Natural killer cell (primary cell): ENCODE data around the gene CLCN4. TPM values are rescaled to one million over a fixed set of nuclear protein-coding genes. Genes with fewer than 3 reads are reported as not detected.

Experiments
- ATAC-seq, 3 donors: fragments of 150-1000 bp in 2 of 3; fragments of 200-7000 bp in 1 of 3; cut with Tn5 transposase; 1 replicate in 1 of 3; 2 replicates in 2 of 3; pipeline ENCODE4 v1.10.0; 2021; ENCODE audit warnings: mild to moderate bottlenecking in 2 of 3, moderate library complexity in 2 of 3
- DNase-seq, 2 donors: peaks; one replicate each; pipeline versions ENCODE4 v3.0.0 to v3.0.0-alpha.2; 2013 to 2021; ENCODE audit warnings: mixed read lengths in 1 of 2
- H3K27ac ChIP-seq: one replicate; pipeline ENCODE4 v1.5.1; 2013; ENCODE audit warnings: mild to moderate bottlenecking, low read length
- H3K27me3 ChIP-seq: one replicate; pipeline ENCODE4 v1.6.1; 2013; ENCODE audit warnings: low read length; ENCODE audit not compliant: control insufficient read depth, insufficient read depth
- H3K36me3 ChIP-seq: one replicate; pipeline ENCODE4 v1.6.1; 2013; ENCODE audit warnings: low read length; ENCODE audit not compliant: control insufficient read depth, insufficient read depth
- H3K4me1 ChIP-seq: one replicate; pipeline ENCODE4 v1.6.1; 2013; ENCODE audit warnings: low read length; ENCODE audit not compliant: control insufficient read depth, insufficient read depth
- H3K4me3 ChIP-seq: one replicate; pipeline ENCODE4 v1.5.1; 2013; ENCODE audit warnings: low read length
- H3K9me3 ChIP-seq: one replicate; pipeline ENCODE4 v1.6.1; 2013; ENCODE audit warnings: low read length; ENCODE audit not compliant: control insufficient read depth, insufficient read depth
- H3K27ac Mint-ChIP-seq, 2 donors: one replicate each; pipeline ENCODE4 v1.8.0; 2022; ENCODE audit warnings: mild to moderate bottlenecking in 2 of 2, mixed read lengths in 2 of 2, moderate library complexity in 1 of 2
- H3K27me3 Mint-ChIP-seq, 2 donors: one replicate each; pipeline ENCODE4 v1.8.0; 2022; ENCODE audit warnings: low read depth in 2 of 2, mixed read lengths in 2 of 2
- H3K36me3 Mint-ChIP-seq: one replicate; pipeline ENCODE4 v1.8.0; 2022; ENCODE audit warnings: mixed read lengths
- H3K4me1 Mint-ChIP-seq, 2 donors: one replicate each; pipeline ENCODE4 v1.8.0; 2022; ENCODE audit warnings: mixed read lengths in 2 of 2
- H3K4me3 Mint-ChIP-seq: one replicate; pipeline ENCODE4 v1.8.0; 2022; ENCODE audit warnings: mild to moderate bottlenecking, moderate library complexity, mixed read lengths
- H3K9me3 Mint-ChIP-seq, 2 donors: one replicate each; pipeline ENCODE4 v1.8.0; 2022; ENCODE audit warnings: mixed read lengths in 2 of 2
- CTCF ChIP-seq: fragments of 200-600 bp; IDR thresholded peaks from one replicate; pipeline ENCODE4 v1.8.0; 2022; ENCODE audit warnings: antibody characterized with exemption
- WGBS: methylation state at CpG from one replicate; pipeline ENCODE4 v1.1.7; 2013; ENCODE audit warnings: missing lambda C conversion rate; ENCODE audit not compliant: insufficient coverage; 5-methylcytosine and 5-hydroxymethylcytosine counted together
- intact Hi-C: fragments of 100-400 bp; cut with micrococcal nuclease; formaldehyde crosslinking; loops from one replicate; pipeline ENCODE4 v1.14.2; 2022
- total RNA-seq, 4 donors: library from RNA; stranded (reverse); fragments of 120-200 nt in 1 of 4; gene quantifications; one replicate each; pipeline versions ENCODE4 v1.2.3 to v1.2.4, GENCODE V29; 2013 to 2022

Gene CLCN4
- total RNA-seq, 3 donors from 2014 or later (not counting 1 experiment from before 2014, with no cell fraction given) = 0.05 to 0.66 (median 0.23) TPM

DNA sequence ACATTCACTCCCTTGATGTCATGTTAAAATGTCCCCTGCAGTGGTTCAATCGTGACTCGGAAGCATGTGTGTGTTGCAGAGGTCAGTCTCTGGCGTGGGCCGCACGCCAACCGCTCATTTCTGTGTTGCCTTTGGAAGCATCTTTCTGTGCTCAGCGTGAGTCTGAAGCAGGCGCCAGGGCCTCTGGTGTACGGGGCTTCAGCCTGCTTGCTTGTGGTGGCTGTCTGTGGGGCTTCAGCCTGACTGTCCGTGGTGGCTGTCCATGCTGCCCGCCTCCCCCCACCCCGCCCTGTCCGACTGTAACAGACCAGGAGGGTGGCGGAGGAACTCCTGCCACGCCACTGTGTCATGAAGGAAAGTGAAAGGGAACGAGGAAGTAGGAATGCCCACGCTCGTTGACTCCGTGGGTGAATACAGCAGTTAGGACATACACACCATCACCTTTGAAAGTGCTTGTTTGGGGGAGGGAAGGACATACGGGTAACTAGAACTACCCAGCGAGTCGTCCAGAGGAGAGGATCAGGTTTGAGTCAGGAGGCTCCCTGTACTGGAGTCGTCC, 14.7 kb upstream of the CLCN4 start:
- Histone ChIP-seq H3K4me1 (no peaks in the 10 kb centered on the region), H3K36me3 (peaks cover 29% of the 10 kb centered on the region), H3K27me3 (no peaks in the 10 kb centered on the region), H3K27ac (no peak overlapping the region), H3K4me3 (no peak overlapping the region), H3K9me3 (no peaks in the 10 kb centered on the region)
- Mint-ChIP-seq H3K27me3 (no peaks in the 10 kb centered on the region), H3K4me3 (no peak overlapping the region), H3K27ac (no peak overlapping the region), H3K4me1 (no peaks in the 10 kb centered on the region), H3K9me3 (no peaks in the 10 kb centered on the region), H3K36me3 (no peaks in the 10 kb centered on the region)
- DNase-seq (no peak), ATAC-seq (no peak)
- TF ChIP-seq CTCF = no peak
- WGBS = 97% methylated on average over 15 of the region's 23 CpGs
- intact Hi-C loops = no loop called here

DNA sequence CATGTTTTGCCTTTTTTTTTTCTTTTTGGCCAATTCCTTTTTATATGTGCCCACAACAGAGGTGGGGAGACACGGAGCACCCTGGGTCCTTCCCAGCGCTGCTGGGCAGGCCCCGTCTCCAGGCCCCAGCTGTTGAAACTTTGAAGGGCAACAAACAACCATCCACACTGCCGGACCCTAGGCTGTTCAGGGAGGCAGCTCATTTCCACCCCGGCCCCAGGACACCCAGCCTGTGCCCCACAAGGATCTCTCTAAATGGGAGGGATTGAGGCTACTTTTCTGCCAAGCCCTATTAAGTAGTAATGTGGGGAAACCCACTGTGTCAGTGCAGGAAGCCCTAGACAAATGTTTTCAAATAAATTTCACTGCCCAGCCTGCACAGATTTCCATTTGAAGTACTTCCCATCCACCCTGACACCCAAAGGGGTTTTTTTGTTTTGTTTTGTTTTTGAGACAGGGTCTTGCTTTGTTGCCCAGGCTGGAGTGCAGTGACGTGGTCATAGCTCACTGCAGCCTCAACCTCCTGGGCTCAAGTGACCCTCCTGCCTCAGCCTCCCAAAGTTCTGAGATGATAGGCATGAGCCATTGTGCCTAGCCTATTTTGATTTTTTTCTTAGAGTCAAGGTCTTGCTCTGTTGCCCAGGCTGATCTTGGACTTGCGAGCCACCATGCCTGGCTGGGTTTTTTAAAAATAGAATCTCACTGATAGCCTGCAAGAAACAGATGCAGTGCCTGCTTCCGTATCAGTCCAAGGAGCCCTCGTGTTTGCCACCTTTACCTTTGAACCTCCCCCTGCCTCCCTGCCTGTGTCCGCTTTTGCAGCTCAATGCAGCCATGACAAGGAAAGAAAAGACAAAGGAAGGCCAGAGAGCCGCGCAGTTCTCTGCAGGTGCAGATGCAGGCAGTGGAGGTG, 13.4 kb upstream of the CLCN4 start:
- Mint-ChIP-seq H3K36me3 (no peaks in the 10 kb centered on the region), H3K9me3 (no peaks in the 10 kb centered on the region), H3K27ac (no peak overlapping the region), H3K27me3 (no peaks in the 10 kb centered on the region), H3K4me3 (no peak overlapping the region), H3K4me1 (no peaks in the 10 kb centered on the region)
- peaks cover 25% of the 10 kb centered on the region for H3K36me3 ChIP-seq
- no peak overlapping the region for H3K4me3 ChIP-seq
- no peaks in the 10 kb centered on the region for H3K9me3 ChIP-seq
- no peaks in the 10 kb centered on the region for H3K4me1 ChIP-seq
- H3K27me3 ChIP-seq = no peaks in the 10 kb centered on the region
- no peak for TF ChIP-seq CTCF
- DNase-seq (no peak), ATAC-seq (no peak)
- intact Hi-C loops = no loop called here
- 90% methylated on average over 12 of the region's 12 CpGs for WGBS
- no peak overlapping the region for H3K27ac ChIP-seq

GRCh38 chrX:10146346-10146745, 10.4 kb upstream of the CLCN4 start:
- Mint-ChIP-seq H3K9me3 (no peaks in the 10 kb centered on the region), H3K36me3 (no peaks in the 10 kb centered on the region), H3K4me1 (no peaks in the 10 kb centered on the region), H3K27ac (no peak overlapping the region), H3K27me3 (no peaks in the 10 kb centered on the region), H3K4me3 (no peak overlapping the region)
- no peak overlapping the region for H3K4me3 ChIP-seq
- DNase-seq = no peak
- H3K4me1 ChIP-seq = no peaks in the 10 kb centered on the region
- intact Hi-C loops = no loop called here
- no peaks in the 10 kb centered on the region for H3K9me3 ChIP-seq
- no peaks in the 10 kb centered on the region for H3K27me3 ChIP-seq
- 98% methylated on average over 10 of the region's 10 CpGs for WGBS
- no peak for TF ChIP-seq CTCF
- ATAC-seq = no peak
- no peak overlapping the region for H3K27ac ChIP-seq
- H3K36me3 ChIP-seq = peaks cover 10% of the 10 kb centered on the region
